H1 (cell line): ENCODE data around the gene NKAIN2. TPM values are rescaled to one million over a fixed set of nuclear protein-coding genes. Genes with fewer than 3 reads are reported as not detected.
A peak's percentile ranks its signal among the peaks of the same experiment; 100 is the strongest.

Experiments used
- CTCF ChIA-PET: fragments of 300-600 bp; sonication (Branson Sonifier 250); formaldehyde crosslinking; loops from one replicate; lab custom pipeline; 2021; ENCODE audit not compliant: partially characterized antibody; lab: Charles Lee
- POLR2A ChIA-PET: fragments of 300-600 bp; sonication (Branson Sonifier 250); formaldehyde crosslinking; loops from one replicate; lab custom pipeline; 2021; ENCODE audit warnings: inconsistent platforms; ENCODE audit not compliant: partially characterized antibody; lab: Charles Lee
- DNase-seq, 2 experiments: peaks; one replicate each; pipeline versions ENCODE4 v3.0.0 to v3.0.0-alpha.2; 2010 to 2022; ENCODE audit warnings: low spot score in 2 of 2, low read depth in 1 of 2, mixed read lengths in 1 of 2
- FAIRE-seq: peaks from 2 replicates; lab custom pipeline; 2011; peaks lifted over from hg19 to GRCh38; lab: Jason Lieb, UNC
- H2AFZ ChIP-seq: 2 replicates; pipeline ENCODE4 v1.8.1; 2012; ENCODE audit warnings: low read length, inconsistent platforms
- H2AK5ac ChIP-seq: 2 replicates; pipeline ENCODE4 v1.6.1; 2013; ENCODE audit warnings: low read depth, low read length
- H2BK120ac ChIP-seq: replicated peaks from 2 replicates; pipeline ENCODE3; 2013; ENCODE audit warnings: low read depth, low read length, inconsistent platforms
- H2BK12ac ChIP-seq: 2 replicates; pipeline ENCODE4 v1.6.1; 2013; ENCODE audit warnings: low read depth, low read length
- H2BK15ac ChIP-seq: 2 replicates; pipeline ENCODE4 v1.6.1; 2013; ENCODE audit warnings: low read length
- H2BK20ac ChIP-seq: 2 replicates; pipeline ENCODE4 v1.6.1; 2013; ENCODE audit warnings: low read length
- H2BK5ac ChIP-seq: 2 replicates; pipeline ENCODE4 v1.6.1; 2013; ENCODE audit warnings: low read depth, low read length
- H3K14ac ChIP-seq: 2 replicates; pipeline ENCODE4 v1.6.1; 2013; ENCODE audit warnings: inconsistent platforms; ENCODE audit not compliant: insufficient read length
- H3K18ac ChIP-seq: 2 replicates; pipeline ENCODE4 v1.6.1; 2013; ENCODE audit warnings: low read length; ENCODE audit errors: extremely low read depth
- H3K23ac ChIP-seq: 2 replicates; pipeline ENCODE4 v1.6.1; 2013; ENCODE audit warnings: inconsistent platforms; ENCODE audit not compliant: insufficient read length
- H3K23me2 ChIP-seq: 2 replicates; pipeline ENCODE4 v1.6.1; 2013; ENCODE audit warnings: low read depth, low read length
- H3K27ac ChIP-seq: 2 replicates; pipeline ENCODE4 v1.6.1; 2011; ENCODE audit warnings: low read depth, low read length, inconsistent platforms
- H3K27me3 ChIP-seq, 4 experiments: replicated peaks in 1 of 4; 1 replicate in 1 of 4; 2 replicates in 3 of 4; pipeline versions ENCODE4 v1.6.1 to v1.8.1; 2011 to 2013; ENCODE audit warnings: low read length in 3 of 4, mild to moderate bottlenecking in 3 of 4, inconsistent platforms in 2 of 4, mixed read lengths in 2 of 4, moderate library complexity in 1 of 4; ENCODE audit not compliant: control insufficient read depth in 3 of 4, insufficient read depth in 3 of 4; ENCODE audit errors: extremely low read depth in 1 of 4
- H3K36me3 ChIP-seq, 4 experiments: 2 replicates each; pipeline versions ENCODE4 v1.6.1 to v1.8.1; 2011 to 2013; ENCODE audit warnings: mild to moderate bottlenecking in 4 of 4, low read length in 3 of 4, moderate library complexity in 2 of 4, control low read depth in 1 of 4, inconsistent platforms in 1 of 4; ENCODE audit not compliant: insufficient read depth in 4 of 4, control insufficient read depth in 2 of 4
- H3K4ac ChIP-seq: replicated peaks from 2 replicates; pipeline ENCODE3; 2013; ENCODE audit warnings: low read length, low read depth, mixed read lengths, inconsistent platforms; ENCODE audit not compliant: insufficient read length
- H3K4me1 ChIP-seq, 4 experiments: replicated peaks in 1 of 4; 1 replicate in 1 of 4; 2 replicates in 3 of 4; pipeline versions ENCODE4 v1.6.1 to v1.8.1; 2011 to 2013; ENCODE audit warnings: low read length in 3 of 4, inconsistent platforms in 2 of 4, mixed read lengths in 1 of 4; ENCODE audit not compliant: insufficient read depth in 4 of 4, control insufficient read depth in 3 of 4
- H3K4me2 ChIP-seq, 2 experiments: 2 replicates each; pipeline versions ENCODE4 v1.6.1 to v1.8.1; 2011 to 2013; ENCODE audit warnings: low read depth in 2 of 2, low read length in 2 of 2, control low read depth in 1 of 2, inconsistent platforms in 1 of 2, mild to moderate bottlenecking in 1 of 2; ENCODE audit not compliant: insufficient read depth in 1 of 2
- H3K4me3 ChIP-seq, 4 experiments: fragments of 200-600, 300-600 bp in 1 of 4; sonication (generic), shearing (Covaris generic), sonication (Bioruptor Twin) in 1 of 4; 2 replicates each; pipeline versions ENCODE4 v1.5.1 to v1.8.1; 2011 to 2016; ENCODE audit warnings: low read length in 4 of 4, low read depth in 3 of 4, control low read depth in 2 of 4, inconsistent platforms in 2 of 4, mild to moderate bottlenecking in 2 of 4, mixed read lengths in 1 of 4, moderate library complexity in 1 of 4; ENCODE audit not compliant: insufficient read depth in 2 of 4; ENCODE audit errors: extremely low read depth in 1 of 4
- H3K56ac ChIP-seq: replicated peaks from 2 replicates; pipeline ENCODE3; 2013; ENCODE audit warnings: low read depth, mild to moderate bottlenecking, mixed read lengths, low read length, inconsistent platforms; ENCODE audit not compliant: insufficient read length
- H3K79me1 ChIP-seq: 2 replicates; pipeline ENCODE4 v1.6.1; 2013; ENCODE audit warnings: low read depth, low read length, control low read depth
- H3K79me2 ChIP-seq, 2 experiments: 2 replicates each; pipeline versions ENCODE4 v1.6.1 to v1.8.1; 2012 to 2013; ENCODE audit warnings: low read length in 2 of 2, mild to moderate bottlenecking in 2 of 2, inconsistent platforms in 1 of 2; ENCODE audit not compliant: insufficient read depth in 2 of 2, control insufficient read depth in 1 of 2
- H3K9ac ChIP-seq, 4 experiments: replicated peaks in 1 of 4; 1 replicate in 1 of 4; 2 replicates in 3 of 4; pipeline versions ENCODE4 v1.6.1 to v1.8.1; 2011 to 2013; ENCODE audit warnings: low read depth in 3 of 4, low read length in 3 of 4, control low read depth in 2 of 4, mild to moderate bottlenecking in 2 of 4, moderate library complexity in 2 of 4, inconsistent platforms in 1 of 4; ENCODE audit errors: extremely low read depth in 1 of 4
- H3K9me3 ChIP-seq, 2 experiments: 2 replicates each; pipeline versions ENCODE4 v1.6.1 to v1.8.1; 2012 to 2013; ENCODE audit warnings: mild to moderate bottlenecking in 2 of 2, moderate library complexity in 2 of 2, control low read depth in 1 of 2, inconsistent platforms in 1 of 2, low read depth in 1 of 2, low read length in 1 of 2, mixed read lengths in 1 of 2; ENCODE audit not compliant: insufficient read depth in 2 of 2
- H4K20me1 ChIP-seq, 2 experiments: replicated peaks in 1 of 2; 2 replicates each; pipeline versions ENCODE3 to v1.8.1; 2011 to 2013; ENCODE audit warnings: inconsistent platforms in 2 of 2, low read length in 2 of 2, mild to moderate bottlenecking in 1 of 2; ENCODE audit not compliant: insufficient read depth in 2 of 2, control insufficient read depth in 1 of 2
- H4K5ac ChIP-seq: 2 replicates; pipeline ENCODE4 v1.6.1; 2013; ENCODE audit warnings: low read length, low read depth, mixed read lengths, inconsistent platforms; ENCODE audit not compliant: insufficient read length
- H4K8ac ChIP-seq: 2 replicates; pipeline ENCODE4 v1.8.0; 2013; ENCODE audit warnings: mild to moderate bottlenecking, moderate library complexity, low read length, inconsistent platforms; ENCODE audit not compliant: insufficient read depth; ENCODE audit errors: extremely low read depth
- H4K91ac ChIP-seq: replicated peaks from 2 replicates; pipeline ENCODE3; 2013; ENCODE audit warnings: low read length, mixed read lengths, inconsistent platforms; ENCODE audit not compliant: insufficient read length
- BACH1 ChIP-seq: IDR thresholded peaks from 2 replicates; pipeline ENCODE4 v1.6.1; 2012; ENCODE audit warnings: low read length, improper control_type of control experiment
- EZH2 ChIP-seq: fragments of 200-600 bp; sonication (generic); IDR thresholded peaks from 2 replicates; pipeline ENCODE4 v1.7.1; 2012; ENCODE audit warnings: low read depth, mild to moderate bottlenecking, moderate library complexity, low read length, inconsistent platforms; ENCODE audit not compliant: severe bottlenecking
- KDM4A ChIP-seq: IDR thresholded peaks from one replicate; pipeline ENCODE4 v1.7.1; 2012; ENCODE audit warnings: low read depth, mild to moderate bottlenecking, moderate library complexity, low read length, inconsistent platforms; ENCODE audit not compliant: severe bottlenecking
- POU5F1 ChIP-seq: IDR thresholded peaks from 2 replicates; pipeline ENCODE4 v1.6.1; 2011; ENCODE audit warnings: low read depth, mild to moderate bottlenecking, low read length, moderate library complexity
- RAD21 ChIP-seq, 2 experiments: IDR thresholded peaks in 1 of 2; conservative IDR thresholded peaks in 1 of 2; 2 replicates each; pipeline ENCODE4 v1.6.1; 2011; ENCODE audit warnings: low read depth in 2 of 2, low read length in 2 of 2, improper control_type of control experiment in 1 of 2, inconsistent platforms in 1 of 2, mild to moderate bottlenecking in 1 of 2, moderate library complexity in 1 of 2
- SP1 ChIP-seq: IDR thresholded peaks from 2 replicates; pipeline ENCODE4 v1.6.1; 2011; ENCODE audit warnings: low read depth, low read length
- WGBS, 2 experiments: shearing (Covaris generic) in 1 of 2; methylation state at CpG; one replicate each; pipeline versions ENCODE4 v1.1.6 to v1.1.7; 2013 to 2015; ENCODE audit warnings: low lambda C conversion rate in 2 of 2, mixed read lengths in 2 of 2, inconsistent platforms in 1 of 2, low coverage in 1 of 2, missing lambda C conversion rate in 1 of 2; ENCODE audit not compliant: insufficient replicate concordance in 2 of 2, insufficient coverage in 1 of 2, insufficient read length in 1 of 2; ENCODE audit errors: extremely low coverage in 1 of 2, missing lambda C conversion rate in 1 of 2; 5-methylcytosine and 5-hydroxymethylcytosine counted together
- polyA plus RNA-seq, 7 experiments: library from polyadenylated mRNA; depleted of rRNA in 3 of 7; stranded (reverse) in 5 of 7; unstranded in 2 of 7; fragments of >200 nt in 5 of 7; fragments of 200-250 nt in 2 of 7; gene quantifications; 1 replicate in 5 of 7; 2 replicates in 1 of 7; 4 replicates in 1 of 7; pipeline versions ENCODE4 v1.2.1 to v1.2.3, GENCODE V29; 2011 to 2013; ENCODE audit warnings: missing spikeins in 2 of 7, mixed read lengths in 2 of 7
- total RNA-seq: library from RNA; stranded (reverse); fragmentation: NEBNext Ultra II Directional; extraction: Animal tissue kit (Norgen Biotek cat#: 25700); gene quantifications from 2 replicates; pipeline ENCODE4 v1.2.1, GENCODE V29; 2021
- TF ChIP-seq, protein P1 (sequence below), 3 experiments: IDR thresholded peaks; 1 replicate in 2 of 3; 2 replicates in 1 of 3; pipeline versions ENCODE4 v1.5.1 to v1.6.1; 2011; ENCODE audit warnings: low read length in 3 of 3, mild to moderate bottlenecking in 3 of 3, inconsistent platforms in 2 of 3, low read depth in 1 of 3, moderate library complexity in 1 of 3; ENCODE audit not compliant: insufficient read depth in 1 of 3; ENCODE audit errors: control extremely low read depth in 1 of 3

NKAIN2 gene
- total and polyA plus RNA-seq, 2 of the 8 experiments (the other 6 are each of a cell fraction or from before 2014, with no cell fraction given): 0.20 to 0.34 TPM

DNA sequence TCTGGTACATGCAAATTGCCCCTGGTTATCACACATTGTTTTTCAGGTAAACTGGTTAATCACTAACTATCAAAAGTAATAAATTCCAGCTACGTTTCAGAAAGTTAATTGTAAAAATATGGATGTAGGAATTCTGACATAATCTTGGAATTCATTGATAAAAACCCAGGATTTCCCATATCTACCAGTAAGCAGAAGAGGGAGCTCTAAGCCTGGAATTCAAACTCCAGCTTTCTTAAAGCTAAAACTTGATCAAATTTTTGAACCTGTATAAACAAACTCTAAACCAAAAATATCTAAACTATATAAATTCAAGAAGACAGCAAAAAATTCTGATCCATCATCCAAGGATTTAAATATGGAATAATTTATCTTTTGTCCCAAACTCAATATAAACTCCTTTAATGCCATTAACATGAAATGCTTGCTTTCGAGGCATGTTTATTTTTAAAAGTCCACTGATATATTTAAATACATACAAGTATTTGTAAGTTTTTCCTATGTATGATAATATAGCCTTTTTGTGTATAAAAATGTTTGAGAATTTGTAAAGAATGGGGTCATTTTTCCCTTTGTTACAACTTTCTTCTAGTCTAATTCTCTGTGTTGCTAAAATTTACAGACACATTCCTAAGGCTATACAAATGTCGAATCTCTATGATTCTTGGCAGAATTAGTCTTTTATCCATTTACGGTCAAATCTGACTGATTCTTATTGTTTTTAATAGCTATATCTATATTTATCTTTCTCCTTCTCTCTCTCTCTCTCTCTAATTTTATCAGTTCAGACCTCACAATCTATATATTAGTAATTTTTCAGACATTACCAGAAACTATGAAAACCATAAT, 1067.2 kb downstream of the NKAIN2 start:
- no peak for DNase-seq
- Histone ChIP-seq H3K18ac (no peak overlapping the region), H2BK5ac (no peak overlapping the region), H3K79me2 (no peaks in the 10 kb centered on the region), H4K5ac (no peak overlapping the region), H3K36me3 (no peaks in the 10 kb centered on the region), H3K4me2 (no peak overlapping the region), H2BK120ac (no peak overlapping the region), H2BK15ac (no peak overlapping the region), H3K4me3 (no peak overlapping the region), H2BK12ac (no peak overlapping the region), H3K27ac (no peak overlapping the region), H4K91ac (no peak overlapping the region), H3K14ac (no peak overlapping the region), H3K4me1 (no peaks in the 10 kb centered on the region), H3K23me2 (no peaks in the 10 kb centered on the region)
- CTCF ChIA-PET: interaction anchor here (0.7 to 7.4 kb wide), 27 partner anchors 8 to 920 kb away, joined by 3 to 69 read pairs (median 4); partner anchors contain the start of genes NCOA7 and TPD52L1
- WGBS, 2 experiments: 77% methylated on average over 4 of the region's 4 CpGs; no CpG with 5 or more reads in 1 of the 2 experiments
- POLR2A ChIA-PET: no interaction called here
- TF ChIP-seq SP1: no peak
- no peak for TF ChIP-seq BACH1
- TF ChIP-seq RAD21 (IDR thresholded peaks at IDR 0.05 in 1 of 2, conservative IDR thresholded peaks at IDR 0.05 in 1 of 2; ENCODE audit: low read depth in 2 of 2, low read length in 2 of 2): peak; percentile 79 to 86
- TF ChIP-seq KDM4A: no peak
- no peak for TF ChIP-seq POU5F1
- no peak for TF ChIP-seq EZH2
- TF ChIP-seq, protein P1, sequence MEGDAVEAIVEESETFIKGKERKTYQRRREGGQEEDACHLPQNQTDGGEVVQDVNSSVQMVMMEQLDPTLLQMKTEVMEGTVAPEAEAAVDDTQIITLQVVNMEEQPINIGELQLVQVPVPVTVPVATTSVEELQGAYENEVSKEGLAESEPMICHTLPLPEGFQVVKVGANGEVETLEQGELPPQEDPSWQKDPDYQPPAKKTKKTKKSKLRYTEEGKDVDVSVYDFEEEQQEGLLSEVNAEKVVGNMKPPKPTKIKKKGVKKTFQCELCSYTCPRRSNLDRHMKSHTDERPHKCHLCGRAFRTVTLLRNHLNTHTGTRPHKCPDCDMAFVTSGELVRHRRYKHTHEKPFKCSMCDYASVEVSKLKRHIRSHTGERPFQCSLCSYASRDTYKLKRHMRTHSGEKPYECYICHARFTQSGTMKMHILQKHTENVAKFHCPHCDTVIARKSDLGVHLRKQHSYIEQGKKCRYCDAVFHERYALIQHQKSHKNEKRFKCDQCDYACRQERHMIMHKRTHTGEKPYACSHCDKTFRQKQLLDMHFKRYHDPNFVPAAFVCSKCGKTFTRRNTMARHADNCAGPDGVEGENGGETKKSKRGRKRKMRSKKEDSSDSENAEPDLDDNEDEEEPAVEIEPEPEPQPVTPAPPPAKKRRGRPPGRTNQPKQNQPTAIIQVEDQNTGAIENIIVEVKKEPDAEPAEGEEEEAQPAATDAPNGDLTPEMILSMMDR (IDR thresholded peaks at IDR 0.05; ENCODE audit: control extremely low read depth in 1 of 3, insufficient read depth in 1 of 3, low read depth in 1 of 3, low read length in 3 of 3): peak in 2 of 3 experiments; percentile 41 to 49; a peak in 2 of 4 replicates
- TF ChIP-seq, all 59 proteins: peak for 2
- no peak overlapping the region for H3K4ac ChIP-seq
- H3K9ac ChIP-seq: no peak overlapping the region
- H4K20me1 ChIP-seq: no peaks in the 10 kb centered on the region
- H2BK20ac ChIP-seq: no peak overlapping the region
- no peak overlapping the region for H3K23ac ChIP-seq
- no peak overlapping the region for H3K56ac ChIP-seq
- no peak overlapping the region for H2AFZ ChIP-seq
- H2AK5ac ChIP-seq: no peak overlapping the region
- no peak overlapping the region for H4K8ac ChIP-seq
- peak; percentile 42 for FAIRE-seq
- no peaks in the 10 kb centered on the region for H3K9me3 ChIP-seq
- no peaks in the 10 kb centered on the region for H3K27me3 ChIP-seq
- H3K79me1 ChIP-seq: no peaks in the 10 kb centered on the region
